Tongue (tissue), 2 donors: Measurements from ENCODE around the gene MEOX1. TPM values are rescaled to one million over a fixed set of nuclear protein-coding genes. Genes with fewer than 3 reads are reported as not detected.
"Not testable (repeated sequence)": the region's sequence is repeated elsewhere in the genome, so short reads cannot be mapped to it uniquely, and the experiment has no call there.

Experiments used
- DNase-seq: peaks from one replicate; pipeline ENCODE4 v3.0.0-alpha.2; 2015
- total RNA-seq: library from RNA; depleted of rRNA; stranded (reverse); fragments of >200 nt; gene quantifications from one replicate; pipeline ENCODE4 v1.2.3, GENCODE V29; 2014

Gene MEOX1
- total RNA-seq, 1 donor from 2014 or later = 17.8 TPM

GRCh38 chr17:43616852-43617251 is 44.9 kb downstream of the MEOX1 start:
- no peak for DNase-seq

- no peak for DNase-seq
Measured at GRCh38 chr17:43616421-43616820, 45.3 kb downstream of the MEOX1 start.

DNA sequence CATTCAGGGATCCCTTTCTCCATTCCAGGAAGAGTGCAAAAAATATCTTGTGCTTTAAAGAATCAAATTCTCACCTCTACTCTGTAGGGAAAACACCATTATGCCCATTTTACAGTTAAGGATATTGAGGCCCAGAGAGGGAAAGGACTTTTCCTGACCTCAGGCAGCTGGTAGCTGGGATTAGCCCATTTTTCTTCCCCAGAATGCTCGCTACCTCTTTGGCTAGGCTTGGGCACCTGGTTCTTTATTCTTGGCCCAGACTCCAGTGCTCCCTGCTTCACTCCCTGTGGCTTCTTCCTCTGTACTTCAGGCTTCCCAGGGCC is 45.7 kb downstream of the MEOX1 start:
- DNase-seq = no peak

DNA sequence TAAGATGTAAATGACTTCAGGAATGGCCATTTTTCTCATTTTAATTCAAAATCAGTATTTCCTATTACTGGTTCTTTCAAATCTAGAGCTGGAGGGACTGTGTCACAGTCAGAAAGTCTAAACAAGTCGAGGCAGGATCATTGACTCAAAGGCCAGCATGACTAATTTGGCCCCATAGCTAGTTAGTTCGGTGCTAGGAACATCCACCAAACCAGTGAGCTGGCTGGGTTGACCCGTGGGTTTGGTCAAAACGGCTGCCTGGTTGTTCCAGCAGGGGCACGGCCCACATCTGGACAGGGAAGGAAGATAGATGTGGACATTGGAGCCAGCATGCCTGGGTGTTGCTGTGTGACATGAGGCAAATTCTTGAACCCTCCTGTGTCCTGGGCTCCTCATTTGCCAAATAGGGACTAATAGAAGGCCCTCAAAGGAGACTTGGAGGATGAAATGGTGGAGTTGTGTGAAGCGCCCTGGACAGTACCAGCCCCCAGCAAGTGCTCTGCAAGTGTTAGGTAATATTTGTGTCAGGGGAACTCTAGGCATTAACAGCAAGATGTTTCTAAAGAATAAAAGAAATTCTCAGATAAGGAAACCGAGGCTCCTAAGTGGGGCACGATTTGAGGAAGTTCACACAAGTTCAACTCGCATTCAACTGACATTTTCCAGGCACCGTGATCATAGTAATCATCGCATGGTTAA is 46.2 kb downstream of the MEOX1 start:
- no peak for DNase-seq

DNA sequence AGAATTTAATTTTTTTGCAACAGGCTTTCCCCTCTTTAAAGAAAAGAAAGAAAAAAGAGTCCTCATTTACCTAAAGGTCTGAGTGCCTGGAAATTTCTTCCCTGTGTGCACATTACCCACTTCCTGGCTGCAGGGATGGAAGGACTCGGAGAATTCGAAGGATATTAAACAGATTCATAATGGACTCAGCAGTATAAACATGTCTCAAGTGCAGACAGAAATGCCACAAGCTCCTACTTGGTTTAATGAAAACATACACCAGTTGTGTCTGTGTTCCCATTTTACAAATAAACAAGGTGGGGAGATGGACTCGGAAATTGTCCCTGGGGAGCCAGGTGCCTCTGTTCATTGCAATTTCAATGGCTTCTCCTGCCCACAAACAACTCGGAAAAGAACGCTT is 47.2 kb downstream of the MEOX1 start:
- no peak for DNase-seq

DNA sequence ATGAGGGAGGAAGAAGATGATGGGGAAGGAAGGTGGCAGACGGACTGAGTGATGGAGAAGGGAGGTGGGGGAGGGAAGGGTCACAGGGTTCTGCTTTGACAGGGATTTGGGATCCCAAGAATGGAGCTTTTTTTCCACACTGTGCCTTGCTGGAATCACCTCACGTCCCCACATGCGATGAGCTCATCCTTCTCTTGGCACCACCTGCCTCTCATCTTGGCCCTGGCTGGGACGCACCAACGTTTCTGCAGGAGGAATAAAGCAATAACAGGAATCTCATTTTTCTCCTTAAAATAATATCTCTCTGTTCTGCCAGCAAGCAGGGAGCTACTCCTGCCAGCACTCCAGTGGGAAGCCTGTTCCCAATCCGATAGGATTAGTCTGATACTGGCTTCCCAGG is 47.8 kb downstream of the MEOX1 start:
- no peak for DNase-seq

DNA sequence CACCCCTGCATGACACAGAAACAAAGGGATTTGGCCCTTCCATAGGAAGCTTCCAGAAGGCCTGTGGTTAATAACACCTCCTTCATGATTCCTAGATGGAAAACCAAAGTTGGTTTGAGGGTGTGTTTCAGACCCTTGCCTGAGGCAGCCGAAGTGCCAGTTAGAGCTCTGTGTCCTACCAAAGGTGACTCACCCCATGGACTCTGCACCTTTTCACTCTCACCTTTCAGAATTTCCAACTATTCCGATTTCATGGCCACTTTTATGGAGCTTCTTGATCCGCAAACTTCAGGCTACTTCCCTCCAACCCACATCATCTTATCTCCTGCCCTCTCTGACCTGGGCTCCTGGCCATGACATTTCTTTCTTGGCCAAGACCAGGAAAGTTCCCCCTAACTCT is 49.2 kb downstream of the MEOX1 start:
- DNase-seq = no peak

- no peak for DNase-seq
Measured at GRCh38 chr17:43611230-43611969, 50.3 kb downstream of the MEOX1 start.

DNA sequence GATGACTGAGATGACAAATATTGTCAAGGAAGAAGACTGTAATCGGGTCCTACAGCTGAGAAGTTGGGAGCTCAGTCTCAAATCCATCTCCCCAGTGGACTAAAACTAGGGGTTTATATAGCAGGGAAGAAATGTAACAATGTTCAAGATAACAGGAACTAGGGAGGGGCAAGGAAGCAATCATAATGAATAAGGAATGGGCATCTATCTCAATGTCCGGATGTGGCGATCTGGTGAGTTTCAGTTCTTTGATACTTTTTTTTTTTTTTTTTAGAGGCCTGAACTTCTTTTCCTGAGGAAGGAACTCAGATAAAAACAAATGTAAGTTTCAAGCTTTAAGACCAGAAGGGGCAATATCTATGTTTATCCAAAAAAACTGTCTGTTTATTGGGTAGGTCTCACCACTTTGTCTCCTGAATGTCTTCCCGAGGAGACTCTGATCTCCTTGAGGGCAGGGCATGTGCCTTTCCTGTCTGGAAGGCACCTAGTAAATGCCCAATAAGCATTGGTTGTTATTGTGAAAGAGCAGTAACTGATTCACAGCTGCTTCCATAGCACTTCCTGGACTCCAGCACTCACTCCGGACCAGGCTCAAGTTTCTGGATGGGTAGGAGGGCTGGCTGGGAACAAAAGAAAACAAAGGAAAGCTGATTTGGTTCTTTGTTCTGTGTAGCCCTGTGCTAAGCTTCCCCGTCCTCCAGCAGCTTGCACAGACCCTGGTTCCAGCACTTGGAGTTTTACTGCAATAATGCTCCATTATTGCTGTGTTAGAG is 51.9 kb downstream of the MEOX1 start:
- no peak for DNase-seq

DNA sequence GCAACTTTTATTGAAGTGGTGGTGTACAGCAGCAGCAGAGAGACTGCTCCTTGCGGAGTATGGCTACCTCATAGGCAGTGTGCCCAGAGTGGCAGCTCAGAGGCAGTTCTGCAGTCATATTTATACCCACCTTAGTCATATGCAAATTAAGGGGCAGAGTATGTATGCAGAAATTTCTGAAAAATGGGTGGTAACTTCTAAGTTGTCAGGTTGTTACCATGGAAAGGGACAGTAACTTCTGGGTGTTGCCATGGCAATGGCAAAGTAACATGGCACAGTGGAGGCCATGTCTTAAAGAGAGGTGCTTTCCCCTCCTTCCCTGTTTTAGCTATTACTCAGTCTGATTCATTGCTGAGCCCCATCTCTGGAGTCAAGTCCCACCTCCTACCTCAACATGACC is 53.4 kb downstream of the MEOX1 start:
- DNase-seq = no peak

- no peak for DNase-seq
Measured at GRCh38 chr17:43604549-43604948, 57.2 kb downstream of the MEOX1 start.

- DNase-seq = no peak
Measured at GRCh38 chr17:43603321-43603720, 58.4 kb downstream of the MEOX1 start.

DNA sequence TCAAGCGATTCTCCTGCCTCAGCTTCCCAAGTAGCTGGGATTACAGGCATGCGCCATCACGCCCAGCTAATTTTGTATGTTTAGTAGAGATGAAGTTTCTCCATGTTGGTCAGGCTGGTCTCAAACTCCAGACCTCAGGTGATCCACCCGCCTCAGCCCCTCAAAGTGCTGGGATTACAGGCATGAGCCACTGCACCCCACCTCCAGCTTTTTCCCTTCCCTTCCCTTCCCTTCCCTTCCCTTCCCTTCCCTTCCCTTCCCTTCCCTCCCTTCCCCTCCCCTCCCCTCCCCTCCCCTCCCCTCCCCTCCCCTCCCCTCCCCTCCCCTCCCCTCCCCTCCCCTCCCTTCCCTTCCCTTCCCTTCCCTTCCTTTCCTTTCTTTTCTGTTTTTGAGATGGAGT is 59.2 kb downstream of the MEOX1 start:
- not testable (repeated sequence) for DNase-seq

GRCh38 chr17:43601280-43602039 is 60.3 kb downstream of the MEOX1 start:
- peak; percentile 88 for DNase-seq

DNA sequence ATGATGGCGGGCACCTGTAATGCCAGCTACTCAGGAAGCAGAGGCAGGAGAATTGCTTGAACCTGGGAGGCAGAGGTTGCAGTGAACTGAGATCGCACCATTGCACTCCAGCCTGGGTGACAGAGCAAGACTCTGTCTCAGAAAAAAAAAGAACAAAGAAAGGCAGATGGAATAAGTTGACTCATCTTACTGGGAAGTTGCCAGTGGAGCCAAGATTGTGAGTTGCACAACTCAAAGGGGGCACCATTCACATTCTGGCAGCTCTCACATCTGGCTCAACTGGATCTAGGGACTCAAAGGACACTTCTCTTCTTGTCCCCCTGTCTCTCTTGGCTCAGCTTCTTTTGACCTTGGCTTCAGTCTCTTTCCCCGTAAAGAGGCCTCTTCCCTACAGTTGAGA is 61.9 kb downstream of the MEOX1 start:
- DNase-seq = no peak

DNA sequence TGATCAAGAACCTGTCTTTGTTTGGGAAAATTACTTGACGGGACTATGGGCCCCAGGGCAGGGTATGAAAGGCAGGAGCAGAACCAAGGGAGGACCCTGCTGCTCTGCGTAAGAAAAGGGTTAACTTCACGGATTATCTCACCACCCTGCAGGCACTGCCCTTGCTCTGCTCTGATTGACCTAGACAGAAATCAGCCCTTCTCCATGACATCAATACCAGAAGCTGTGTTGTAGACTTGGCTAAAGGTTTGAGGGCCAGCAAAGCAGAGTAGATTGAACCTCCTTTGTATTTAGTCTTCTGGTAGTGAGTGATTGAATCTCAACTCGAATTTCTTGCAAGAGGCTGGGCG is 62.7 kb downstream of the MEOX1 start:
- DNase-seq = no peak

GRCh38 chr17:43598357-43599045 is 63.2 kb downstream of the MEOX1 start:
- peak; percentile 66 for DNase-seq

DNA sequence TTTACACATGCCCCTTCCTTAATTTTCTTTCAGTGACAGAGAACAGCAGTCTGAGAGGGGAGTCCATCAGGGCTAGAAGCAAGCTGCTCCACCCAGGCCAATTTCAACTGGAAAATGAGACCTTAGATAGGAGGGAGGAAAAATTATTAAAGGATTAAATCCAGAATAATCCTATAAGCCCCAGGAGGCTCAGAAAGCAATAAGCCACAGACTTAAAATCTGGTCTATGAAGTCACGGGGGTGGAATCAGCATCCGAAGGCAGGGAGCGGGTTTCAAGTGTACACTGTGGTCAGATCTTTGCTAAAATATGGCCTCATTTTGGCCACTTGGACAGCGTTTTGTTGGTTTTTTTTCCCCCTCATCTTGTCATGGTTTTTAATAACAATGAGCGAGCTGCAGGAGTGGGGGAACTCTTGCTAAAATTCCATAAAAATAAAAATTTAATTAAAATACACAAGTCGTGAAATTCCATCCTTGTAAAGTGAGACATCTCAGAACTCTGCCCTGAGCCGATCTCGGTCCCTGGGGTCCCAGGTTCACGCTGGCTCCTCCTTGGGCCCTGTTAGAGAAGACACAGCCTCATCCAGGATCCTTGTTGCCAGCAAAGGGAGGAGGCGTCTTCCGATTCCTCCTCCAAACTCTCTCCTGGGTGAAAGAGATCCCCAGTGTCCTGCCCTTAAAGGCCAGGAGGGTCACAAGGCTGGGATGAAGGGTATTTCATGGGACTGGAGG is 63.9 kb downstream of the MEOX1 start:
- DNase-seq = no peak

- no peak for DNase-seq
Measured at GRCh38 chr17:43595466-43595865, 66.3 kb downstream of the MEOX1 start.

DNA sequence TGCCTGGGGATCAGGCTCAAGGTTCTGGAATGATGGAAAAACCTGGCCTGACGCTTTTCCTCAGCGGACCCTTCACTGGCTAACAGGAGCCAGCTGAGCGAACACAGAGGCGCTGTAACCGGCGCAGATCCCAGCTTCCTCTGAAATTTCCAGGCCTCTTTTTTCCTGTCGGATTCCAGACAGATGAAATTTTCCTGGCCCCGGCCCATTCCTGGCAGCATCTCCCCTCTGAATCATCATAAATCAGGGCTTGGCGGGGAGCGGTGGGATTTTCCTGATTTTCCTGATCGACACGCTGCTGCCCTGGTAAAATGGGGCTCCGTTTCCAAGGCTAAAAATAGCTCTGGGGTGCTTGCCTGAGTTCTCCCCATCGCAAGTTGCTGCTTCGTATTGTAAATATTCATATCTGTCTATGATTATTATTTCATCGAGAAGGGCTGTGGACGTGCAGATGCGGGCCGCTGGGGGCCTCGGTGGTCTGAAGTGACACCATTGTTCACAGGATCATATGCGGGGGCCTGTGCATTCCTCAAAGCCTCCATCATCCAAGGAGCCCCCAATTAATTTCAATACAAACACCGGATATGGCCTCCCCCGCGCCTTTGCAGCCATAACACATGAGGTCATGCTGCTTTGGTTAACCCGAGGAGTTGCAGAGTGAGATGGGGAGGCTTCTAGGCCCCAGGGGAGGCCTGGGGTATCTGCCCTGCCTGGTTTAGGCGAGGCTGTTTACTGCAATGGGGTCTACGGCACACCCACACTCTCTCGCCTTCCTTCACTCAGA is 69.8 kb downstream of the MEOX1 start:
- DNase-seq = peak; percentile 97

DNA sequence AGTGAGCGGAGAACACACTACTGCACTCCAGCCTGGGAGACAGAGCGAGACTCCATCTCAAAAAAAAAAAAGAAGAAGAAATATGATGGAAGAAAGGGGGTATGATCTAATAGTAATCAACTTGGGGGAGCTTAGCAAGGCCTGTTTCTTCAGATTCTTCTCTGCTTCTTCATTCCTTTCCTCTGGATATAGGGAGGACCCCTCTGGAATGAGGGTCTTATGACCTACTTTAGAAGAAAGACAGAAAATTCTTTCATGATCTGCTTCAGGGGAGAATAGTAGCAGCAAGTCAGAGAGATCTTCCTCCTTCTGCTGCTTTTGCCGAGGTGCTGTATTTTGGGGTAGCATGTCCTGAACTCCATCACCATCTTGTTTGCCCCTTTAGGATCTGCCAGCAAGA is 70.7 kb downstream of the MEOX1 start:
- DNase-seq = no peak
